GM12891 (cell line): ENCODE data around the gene XXYLT1.
"Not testable (repeated sequence)": the region's sequence is repeated elsewhere in the genome, so short reads cannot be mapped to it uniquely, and the experiment has no call there.

Experiments
- DNase-seq: peaks from one replicate; pipeline ENCODE4 v3.0.0; 2011; ENCODE audit warnings: low spot score; ENCODE audit not compliant: insufficient read length
- FAIRE-seq: peaks from 2 replicates; lab custom pipeline; 2011; peaks lifted over from hg19 to GRCh38; lab: Jason Lieb, UNC
- PAX5 ChIP-seq: IDR thresholded peaks from 2 replicates; pipeline ENCODE4 v1.6.1; 2011; ENCODE audit warnings: low read length, moderate library complexity, mild to moderate bottlenecking; ENCODE audit not compliant: insufficient read depth, severe bottlenecking
- POLR2A ChIP-seq: IDR thresholded peaks from 2 replicates; pipeline ENCODE4 v1.6.1; 2011; ENCODE audit warnings: low read depth, low read length, control low read depth
- POLR2AphosphoS5 ChIP-seq: IDR thresholded peaks from 2 replicates; pipeline ENCODE4 v1.6.1; 2011; ENCODE audit warnings: low read depth, low read length, control low read depth
- POU2F2 ChIP-seq: IDR thresholded peaks from 2 replicates; pipeline ENCODE4 v1.6.1; 2011; ENCODE audit warnings: low read depth, mild to moderate bottlenecking, control low read depth, low read length, moderate library complexity
- SPI1 ChIP-seq: IDR thresholded peaks from 2 replicates; pipeline ENCODE4 v1.6.1; 2011; ENCODE audit warnings: low read depth, low read length, control low read depth
- TAF1 ChIP-seq: IDR thresholded peaks from 2 replicates; pipeline ENCODE4 v1.6.1; 2011; ENCODE audit warnings: low read depth, low read length, control low read depth

Gene XXYLT1

GRCh38 chr3:195098741-195099525, 172.0 kb downstream of the XXYLT1 start:
- DNase-seq (no peak), FAIRE-seq (no peak)
- TF ChIP-seq SPI1 (no peak), POLR2AphosphoS5 (no peak), TAF1 (no peak), POU2F2 (no peak), PAX5 (no peak), POLR2A (no peak)

GRCh38 chr3:195097331-195098255, 173.4 kb downstream of the XXYLT1 start:
- TF ChIP-seq POLR2A (no peak), POLR2AphosphoS5 (no peak), POU2F2 (no peak), SPI1 (peak; percentile 37; the same call in 1 of the 2 replicates)
- DNase-seq (no peak), FAIRE-seq (no peak)

GRCh38 chr3:195096484-195097330, 174.3 kb downstream of the XXYLT1 start:
- TF ChIP-seq TAF1 (no peak), SPI1 (no peak), POLR2AphosphoS5 (no peak), POU2F2 (no peak)
- FAIRE-seq, result no peak
- no peak for DNase-seq

- peak; percentile 51 for FAIRE-seq
These were observed 174.9 kb downstream of the XXYLT1 start for GRCh38 chr3:195096053-195096452.

GRCh38 chr3:195095704-195096036, 175.3 kb downstream of the XXYLT1 start:
- no peak for FAIRE-seq
- DNase-seq, result no peak
- TF ChIP-seq POLR2A, result no peak

More at GRCh38 chr3:195096053-195096452, 174.9 kb downstream of the XXYLT1 start:
- no peak for DNase-seq
- TF ChIP-seq POLR2A (no peak), POLR2AphosphoS5 (no peak), TAF1 (no peak), SPI1 (no peak)

GRCh38 chr3:195095035-195095703, 175.8 kb downstream of the XXYLT1 start:
- peak; percentile 45; the same call in 1 of the 2 replicates for TF ChIP-seq POLR2AphosphoS5
- peak; percentile 60; the same call in 1 of the 2 replicates for TF ChIP-seq TAF1
- no peak for TF ChIP-seq PAX5
- TF ChIP-seq POLR2A, result peak; percentile 71
- TF ChIP-seq POU2F2, result peak; percentile 97
- no peak for TF ChIP-seq SPI1
- DNase-seq, result no peak
- FAIRE-seq, result peak; percentile 91

- peak; percentile 94 for TF ChIP-seq PAX5
- TF ChIP-seq SPI1, result no peak
- no peak for TF ChIP-seq POLR2A
- no peak for TF ChIP-seq POLR2AphosphoS5
- peak; percentile 86 for FAIRE-seq
- DNase-seq, result peak; percentile 48
These were observed 176.6 kb downstream of the XXYLT1 start for GRCh38 chr3:195094191-195094921.

- TF ChIP-seq POLR2AphosphoS5 (no peak), TAF1 (no peak), POU2F2 (no peak), POLR2A (no peak), PAX5 (no peak), SPI1 (no peak)
- no peak for FAIRE-seq
- DNase-seq, result no peak
These were observed 177.2 kb downstream of the XXYLT1 start for GRCh38 chr3:195093731-195094130.

- DNase-seq, FAIRE-seq: not testable (repeated sequence)
These were observed 182.9 kb downstream of the XXYLT1 start for GRCh38 chr3:195087840-195088601.
